A673 (cell line): ENCODE results near the gene MYO5A. TPM values are rescaled to one million over a fixed set of nuclear protein-coding genes. Genes with fewer than 3 reads are reported as not detected.

Experiments
- BruUV-seq: library from RNA; stranded (reverse); fragments of 400-500 nt; replicated peaks from 2 replicates; lab custom pipeline; 2021; lab: Mats Ljungman, UMichigan
- CTCF ChIA-PET: fragments of 300-600 bp; sonication (Branson Sonifier 250); formaldehyde crosslinking; loops from one replicate; lab custom pipeline; 2022; ENCODE audit warnings: antibody characterized with exemption; lab: Charles Lee
- POLR2A ChIA-PET: fragments of 300-600 bp; sonication (Branson Sonifier 250); formaldehyde crosslinking; loops from one replicate; lab custom pipeline; 2022; ENCODE audit warnings: antibody characterized with exemption; ENCODE audit not compliant: low non-redundant PET; lab: Charles Lee
- DNase-seq: peaks from one replicate; pipeline ENCODE4 v3.0.0-alpha.2; 2015; ENCODE audit warnings: low spot score
- H3K27ac ChIP-seq: fragments of 200-600 bp; sonication (generic); 2 replicates; pipeline ENCODE4 v1.5.1; 2016; ENCODE audit warnings: mixed run types, low read depth, mild to moderate bottlenecking, mixed read lengths, antibody characterized with exemption, low read length; ENCODE audit not compliant: poor library complexity, severe bottlenecking
- H3K27me3 ChIP-seq: fragments of 200-600 bp; sonication (generic); replicated peaks from 2 replicates; pipeline ENCODE4 v1.6.1; 2017; ENCODE audit warnings: mixed run types, low read depth, mild to moderate bottlenecking, mixed read lengths, antibody characterized with exemption, low read length; ENCODE audit not compliant: insufficient read depth, poor library complexity
- H3K36me3 ChIP-seq: fragments of 200-600 bp; sonication (generic); 2 replicates; pipeline ENCODE4 v1.6.1; 2016; ENCODE audit warnings: mixed run types, mild to moderate bottlenecking, mixed read lengths, antibody characterized with exemption, low read length; ENCODE audit not compliant: insufficient read depth, poor library complexity, severe bottlenecking
- H3K4me1 ChIP-seq: fragments of 200-600 bp; sonication (generic); 2 replicates; pipeline ENCODE4 v1.6.1; 2017; ENCODE audit warnings: mixed run types, mild to moderate bottlenecking, mixed read lengths, antibody characterized with exemption, low read length; ENCODE audit not compliant: insufficient read depth, poor library complexity, severe bottlenecking
- H3K4me3 ChIP-seq: fragments of 200-600 bp; sonication (generic); 2 replicates; pipeline ENCODE4 v1.5.1; 2016; ENCODE audit warnings: low read depth, mixed run types, mild to moderate bottlenecking, mixed read lengths, low read length; ENCODE audit not compliant: poor library complexity, severe bottlenecking
- H3K9me3 ChIP-seq: fragments of 200-600 bp; sonication (generic); 2 replicates; pipeline ENCODE4 v1.6.1; 2016; ENCODE audit warnings: mixed run types, low read depth, mild to moderate bottlenecking, mixed read lengths, antibody characterized with exemption, low read length; ENCODE audit not compliant: poor library complexity, severe bottlenecking
- EZH2 ChIP-seq: fragments of 200-600 bp; sonication (generic); IDR thresholded peaks from 2 replicates; pipeline ENCODE4 v1.6.1; 2017; ENCODE audit warnings: borderline replicate concordance, low read depth, mild to moderate bottlenecking, mixed read lengths, antibody characterized with exemption, low read length; ENCODE audit not compliant: poor library complexity, severe bottlenecking
- intact Hi-C: fragments of 100-400 bp; cut with micrococcal nuclease; formaldehyde crosslinking; loops from one replicate; pipeline ENCODE4 v1.10.0; 2022; ENCODE audit not compliant: unreplicated experiment
- total RNA-seq: library from RNA; stranded (reverse); gene quantifications from 2 replicates; pipeline ENCODE4 v1.2.3, GENCODE V29; 2021
- TF ChIP-seq, protein P1 (sequence below): fragments of 300-800, 200-600 bp; sonication (generic); conservative IDR thresholded peaks from 2 replicates; pipeline ENCODE4 v1.5.1; 2017; ENCODE audit warnings: low read depth, mild to moderate bottlenecking, antibody characterized with exemption, low read length, moderate library complexity, mixed read lengths

The MYO5A gene
- total RNA-seq, 1 experiment from 2014 or later = 16.8 TPM

DNA sequence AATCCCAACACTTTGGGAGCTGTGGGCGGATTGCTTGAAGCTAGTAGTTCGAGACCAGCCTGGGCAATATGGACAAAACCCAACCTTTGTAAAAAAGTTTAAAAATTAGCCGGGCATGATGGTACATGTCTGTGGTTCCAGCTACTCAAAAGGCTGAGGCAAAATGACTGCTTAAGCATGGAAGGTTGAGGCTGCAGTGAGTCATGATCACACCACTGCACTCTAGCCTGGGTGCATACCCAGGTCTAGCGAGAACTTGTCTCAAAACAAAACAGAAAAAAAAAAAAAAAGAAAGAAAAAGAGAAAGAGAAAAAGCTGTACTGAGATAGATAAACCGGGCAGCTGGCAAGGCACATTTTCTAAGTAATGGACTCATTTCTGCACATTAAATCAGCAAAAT, 29.5 kb upstream of the MYO5A start:
- intact Hi-C loops = no loop called here
- TF ChIP-seq, protein P1, sequence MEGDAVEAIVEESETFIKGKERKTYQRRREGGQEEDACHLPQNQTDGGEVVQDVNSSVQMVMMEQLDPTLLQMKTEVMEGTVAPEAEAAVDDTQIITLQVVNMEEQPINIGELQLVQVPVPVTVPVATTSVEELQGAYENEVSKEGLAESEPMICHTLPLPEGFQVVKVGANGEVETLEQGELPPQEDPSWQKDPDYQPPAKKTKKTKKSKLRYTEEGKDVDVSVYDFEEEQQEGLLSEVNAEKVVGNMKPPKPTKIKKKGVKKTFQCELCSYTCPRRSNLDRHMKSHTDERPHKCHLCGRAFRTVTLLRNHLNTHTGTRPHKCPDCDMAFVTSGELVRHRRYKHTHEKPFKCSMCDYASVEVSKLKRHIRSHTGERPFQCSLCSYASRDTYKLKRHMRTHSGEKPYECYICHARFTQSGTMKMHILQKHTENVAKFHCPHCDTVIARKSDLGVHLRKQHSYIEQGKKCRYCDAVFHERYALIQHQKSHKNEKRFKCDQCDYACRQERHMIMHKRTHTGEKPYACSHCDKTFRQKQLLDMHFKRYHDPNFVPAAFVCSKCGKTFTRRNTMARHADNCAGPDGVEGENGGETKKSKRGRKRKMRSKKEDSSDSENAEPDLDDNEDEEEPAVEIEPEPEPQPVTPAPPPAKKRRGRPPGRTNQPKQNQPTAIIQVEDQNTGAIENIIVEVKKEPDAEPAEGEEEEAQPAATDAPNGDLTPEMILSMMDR = no peak
- no peak for TF ChIP-seq EZH2
- Histone ChIP-seq H3K27ac (no peak overlapping the region), H3K36me3 (peaks cover 41% of the 10 kb centered on the region), H3K4me1 (no peaks in the 10 kb centered on the region), H3K4me3 (no peak overlapping the region), H3K27me3 (no peaks in the 10 kb centered on the region), H3K9me3 (peaks cover 4% of the 10 kb centered on the region)
- ChIA-PET CTCF (no interaction called here), POLR2A (no interaction called here)
- no TSS peak for BruUV-seq
- DNase-seq = no peak

DNA sequence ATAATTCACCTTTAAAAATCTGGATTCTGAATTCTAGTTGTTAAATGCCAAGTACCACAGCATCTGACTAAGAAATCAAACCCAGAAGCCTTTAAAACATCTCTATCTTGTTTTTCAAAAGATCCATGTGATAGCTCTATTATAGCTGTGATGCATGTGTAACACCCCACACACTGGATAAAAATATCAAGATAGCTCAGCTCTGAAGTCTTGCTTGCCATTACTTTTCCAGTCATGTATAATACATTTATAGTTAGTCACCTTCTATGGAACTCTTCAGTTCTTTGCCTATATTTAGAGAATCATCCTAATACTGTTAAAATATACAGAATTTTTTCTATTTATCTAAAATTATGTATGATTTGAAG, 28.6 kb upstream of the MYO5A start:
- POLR2A ChIA-PET = no interaction called here
- intact Hi-C loops = no loop called here
- no peak for DNase-seq
- CTCF ChIA-PET = no interaction called here
- H3K27ac ChIP-seq = no peak overlapping the region
- H3K36me3 ChIP-seq = peaks cover 43% of the 10 kb centered on the region
- H3K4me1 ChIP-seq = no peaks in the 10 kb centered on the region
- H3K4me3 ChIP-seq = no peak overlapping the region
- H3K9me3 ChIP-seq = peaks cover 4% of the 10 kb centered on the region
- TF ChIP-seq, protein P1 = no peak
- TF ChIP-seq EZH2 = no peak
- BruUV-seq = no TSS peak
- no peaks in the 10 kb centered on the region for H3K27me3 ChIP-seq

DNA sequence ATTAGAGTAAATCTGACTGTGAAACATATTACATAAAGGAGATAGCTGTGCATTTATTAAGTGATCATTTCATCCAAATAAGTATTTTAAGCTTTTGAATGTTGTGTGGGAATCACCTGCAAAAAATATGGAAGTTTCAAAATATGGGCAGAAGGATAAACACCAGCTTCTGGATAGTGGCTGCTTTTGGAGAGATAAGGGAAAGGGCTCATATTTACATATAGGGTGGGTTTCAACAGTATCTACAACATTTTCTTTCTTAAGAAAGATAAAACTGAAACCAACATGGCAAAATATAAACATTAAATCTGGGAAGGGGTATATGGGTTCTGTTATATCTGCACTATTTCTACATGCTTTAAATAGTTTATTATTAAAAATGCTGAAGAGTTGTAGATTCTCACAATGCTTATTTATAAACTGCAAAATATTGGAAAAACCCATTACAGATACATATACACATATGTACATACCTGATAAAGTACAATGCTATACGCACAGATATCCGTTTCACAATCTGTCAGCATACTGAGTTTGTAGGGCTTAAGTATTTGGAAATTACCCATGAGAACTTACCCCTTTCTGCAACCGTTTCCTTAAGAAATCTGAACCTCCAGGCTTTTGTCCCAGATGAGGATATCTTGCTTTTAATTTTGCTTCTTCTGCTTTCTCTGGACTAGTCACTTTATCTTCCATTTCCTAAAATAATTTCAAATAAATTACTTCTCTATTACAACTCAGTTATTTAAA, 28.0 kb upstream of the MYO5A start:
- intact Hi-C loops = no loop called here
- POLR2A ChIA-PET = no interaction called here
- no TSS peak for BruUV-seq
- Histone ChIP-seq H3K4me1 (no peaks in the 10 kb centered on the region), H3K36me3 (peaks cover 49% of the 10 kb centered on the region), H3K9me3 (peaks cover 4% of the 10 kb centered on the region), H3K27ac (no peak overlapping the region), H3K27me3 (no peaks in the 10 kb centered on the region), H3K4me3 (no peak overlapping the region)
- TF ChIP-seq, protein P1 = no peak
- no peak for TF ChIP-seq EZH2
- no peak for DNase-seq
- CTCF ChIA-PET = no interaction called here
